Measurements from ENCODE around the gene SEBOX.

SEBOX gene

DNA sequence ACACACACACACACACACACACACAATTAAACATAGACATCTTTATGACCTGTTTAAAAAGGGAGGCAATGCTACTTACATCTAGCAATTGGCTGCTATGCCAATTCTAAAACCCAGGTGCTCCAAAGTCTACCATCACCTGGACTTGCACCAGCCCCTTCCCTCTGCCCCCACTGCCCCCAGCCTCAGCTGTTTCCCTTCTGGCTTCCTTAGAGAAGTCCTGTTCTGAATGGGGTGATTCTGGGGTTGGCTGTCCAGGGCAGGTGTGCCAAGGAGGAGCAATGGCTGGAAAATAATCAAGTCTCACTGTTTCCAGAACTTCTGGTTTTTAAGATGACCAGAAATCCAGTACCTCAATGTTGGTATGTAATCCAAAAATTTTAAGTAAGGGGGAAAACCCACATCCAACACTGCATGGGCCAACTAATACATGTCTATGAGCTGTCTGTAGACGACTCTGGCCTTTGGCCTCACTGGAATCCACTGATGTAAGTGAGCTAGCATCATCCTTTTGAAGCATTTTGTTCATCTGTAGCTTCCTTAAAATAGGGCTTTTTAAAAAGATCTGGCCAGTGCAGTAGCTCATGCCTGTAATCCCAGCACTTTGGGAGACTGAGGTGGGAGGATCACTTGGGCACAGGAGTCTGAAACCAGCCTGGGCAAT lies 31.8 kb downstream of the SEBOX start:
- in situ Hi-C loops (cut with MboI; ENCODE audit: low pct_unique_long_range_greater_than_20kb, low sequenced_read_pairs, unreplicated experiment), result no loop called here
- TF ChIP-seq, protein P1, sequence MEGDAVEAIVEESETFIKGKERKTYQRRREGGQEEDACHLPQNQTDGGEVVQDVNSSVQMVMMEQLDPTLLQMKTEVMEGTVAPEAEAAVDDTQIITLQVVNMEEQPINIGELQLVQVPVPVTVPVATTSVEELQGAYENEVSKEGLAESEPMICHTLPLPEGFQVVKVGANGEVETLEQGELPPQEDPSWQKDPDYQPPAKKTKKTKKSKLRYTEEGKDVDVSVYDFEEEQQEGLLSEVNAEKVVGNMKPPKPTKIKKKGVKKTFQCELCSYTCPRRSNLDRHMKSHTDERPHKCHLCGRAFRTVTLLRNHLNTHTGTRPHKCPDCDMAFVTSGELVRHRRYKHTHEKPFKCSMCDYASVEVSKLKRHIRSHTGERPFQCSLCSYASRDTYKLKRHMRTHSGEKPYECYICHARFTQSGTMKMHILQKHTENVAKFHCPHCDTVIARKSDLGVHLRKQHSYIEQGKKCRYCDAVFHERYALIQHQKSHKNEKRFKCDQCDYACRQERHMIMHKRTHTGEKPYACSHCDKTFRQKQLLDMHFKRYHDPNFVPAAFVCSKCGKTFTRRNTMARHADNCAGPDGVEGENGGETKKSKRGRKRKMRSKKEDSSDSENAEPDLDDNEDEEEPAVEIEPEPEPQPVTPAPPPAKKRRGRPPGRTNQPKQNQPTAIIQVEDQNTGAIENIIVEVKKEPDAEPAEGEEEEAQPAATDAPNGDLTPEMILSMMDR (IDR thresholded peaks at IDR 0.05; ENCODE audit: extremely low read depth, insufficient read depth, missing control alignments), result no peak
- DNase-seq (ENCODE audit: low spot score), result no peak

DNA sequence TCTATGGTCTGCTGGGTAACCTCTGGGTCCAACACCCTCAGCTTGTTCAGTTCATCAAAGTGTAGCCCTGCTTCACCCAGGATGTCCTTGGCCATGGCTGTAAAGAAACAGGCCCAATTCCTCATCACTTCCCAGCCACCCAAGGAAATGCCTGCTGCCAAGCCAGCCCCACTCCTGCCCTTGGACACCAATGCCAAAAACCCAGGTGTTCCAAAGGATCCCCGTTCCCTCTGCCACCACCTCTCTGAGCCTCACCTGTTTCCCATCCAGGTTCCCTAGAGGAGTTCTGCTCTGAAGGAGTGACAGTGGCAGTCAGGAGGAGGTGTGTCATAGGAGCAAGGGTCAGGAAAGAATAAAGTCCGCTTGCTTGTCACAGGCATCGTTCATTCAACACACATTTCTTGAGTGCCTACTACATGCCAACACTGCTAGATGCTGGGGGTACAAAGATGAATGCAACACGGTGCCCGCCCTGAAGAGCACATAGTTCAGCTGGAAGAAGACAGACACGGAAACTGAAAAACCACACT lies 33.0 kb downstream of the SEBOX start:
- in situ Hi-C loops (cut with MboI; ENCODE audit: low pct_unique_long_range_greater_than_20kb, low sequenced_read_pairs, unreplicated experiment), result no loop called here
- DNase-seq (ENCODE audit: low spot score), result no peak
- TF ChIP-seq, protein P1 (IDR thresholded peaks at IDR 0.05; ENCODE audit: extremely low read depth, insufficient read depth, missing control alignments), result no peak

DNA sequence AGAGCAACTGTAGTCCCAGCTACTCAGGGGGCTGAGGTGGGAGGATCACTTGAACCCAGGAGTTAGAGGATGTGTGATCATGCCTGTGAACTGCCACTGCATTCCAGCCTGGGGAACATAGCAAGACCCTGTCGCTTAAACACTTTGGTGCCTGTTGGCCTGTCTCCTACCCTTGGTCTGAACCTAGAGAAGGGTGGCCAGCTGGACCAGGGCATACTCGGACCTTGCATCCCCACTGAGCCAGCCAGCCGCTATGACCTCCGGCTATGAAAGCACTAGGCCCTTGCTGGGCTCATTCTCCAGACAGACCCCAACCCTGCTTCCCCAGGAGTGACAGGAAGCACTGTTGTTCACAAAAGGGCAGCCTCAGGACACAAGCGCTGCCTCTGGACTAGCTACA lies 34.3 kb downstream of the SEBOX start:
- in situ Hi-C loops (cut with MboI; ENCODE audit: low pct_unique_long_range_greater_than_20kb, low sequenced_read_pairs, unreplicated experiment), result no loop called here

DNA sequence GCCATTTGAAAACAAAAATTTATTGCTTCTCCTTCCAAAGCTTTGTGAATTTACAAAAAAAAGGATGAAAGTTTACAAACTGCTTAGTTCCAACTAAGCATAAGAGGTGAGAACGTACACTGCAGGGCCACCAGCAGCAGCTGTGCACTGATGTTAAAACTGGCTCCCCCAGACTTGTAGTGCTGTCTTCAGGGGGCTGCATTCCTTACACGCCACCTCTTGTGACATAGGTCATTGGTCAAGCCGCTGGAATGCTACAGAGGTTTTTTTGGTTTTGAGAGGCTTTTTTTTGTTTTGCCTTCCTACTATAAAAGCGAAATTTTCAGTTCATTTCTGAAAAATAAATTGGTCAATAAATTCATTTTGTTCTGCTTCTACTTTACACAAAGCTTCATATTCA lies 36.7 kb downstream of the SEBOX start:
- no peak for DNase-seq (ENCODE audit: low spot score)
- in situ Hi-C loops (cut with MboI; ENCODE audit: low pct_unique_long_range_greater_than_20kb, low sequenced_read_pairs, unreplicated experiment), result no loop called here
- TF ChIP-seq, protein P1 (IDR thresholded peaks at IDR 0.05; ENCODE audit: extremely low read depth, insufficient read depth, missing control alignments), result no peak

More for the DNA sequence above, 34.3 kb downstream of the SEBOX start:
- TF ChIP-seq, protein P1 (IDR thresholded peaks at IDR 0.05; ENCODE audit: extremely low read depth, insufficient read depth, missing control alignments), result no peak
- DNase-seq (ENCODE audit: low spot score), result no peak

DNA sequence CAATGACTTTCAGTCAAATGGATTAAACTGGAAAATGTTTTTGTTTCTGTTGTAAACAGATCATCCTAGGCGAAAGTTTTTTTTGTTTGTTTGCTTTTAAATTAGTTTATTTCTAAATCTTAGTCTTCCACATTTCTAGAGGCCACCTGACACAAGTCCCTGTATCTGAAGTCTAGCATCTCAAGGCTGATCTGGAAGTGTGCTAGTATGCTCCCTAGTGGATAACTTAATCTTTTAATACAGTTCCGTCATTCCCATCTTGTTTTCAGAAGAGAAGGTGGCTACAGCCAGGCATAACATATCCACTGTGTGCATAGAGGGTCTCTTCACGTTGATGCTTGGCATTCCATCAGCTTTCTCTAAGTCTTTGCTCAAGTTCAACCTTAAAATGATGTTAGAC lies 37.3 kb downstream of the SEBOX start:
- TF ChIP-seq, protein P1 (IDR thresholded peaks at IDR 0.05; ENCODE audit: extremely low read depth, insufficient read depth, missing control alignments), result no peak
- DNase-seq (ENCODE audit: low spot score), result no peak
- in situ Hi-C loops (cut with MboI; ENCODE audit: low pct_unique_long_range_greater_than_20kb, low sequenced_read_pairs, unreplicated experiment), result no loop called here

DNA sequence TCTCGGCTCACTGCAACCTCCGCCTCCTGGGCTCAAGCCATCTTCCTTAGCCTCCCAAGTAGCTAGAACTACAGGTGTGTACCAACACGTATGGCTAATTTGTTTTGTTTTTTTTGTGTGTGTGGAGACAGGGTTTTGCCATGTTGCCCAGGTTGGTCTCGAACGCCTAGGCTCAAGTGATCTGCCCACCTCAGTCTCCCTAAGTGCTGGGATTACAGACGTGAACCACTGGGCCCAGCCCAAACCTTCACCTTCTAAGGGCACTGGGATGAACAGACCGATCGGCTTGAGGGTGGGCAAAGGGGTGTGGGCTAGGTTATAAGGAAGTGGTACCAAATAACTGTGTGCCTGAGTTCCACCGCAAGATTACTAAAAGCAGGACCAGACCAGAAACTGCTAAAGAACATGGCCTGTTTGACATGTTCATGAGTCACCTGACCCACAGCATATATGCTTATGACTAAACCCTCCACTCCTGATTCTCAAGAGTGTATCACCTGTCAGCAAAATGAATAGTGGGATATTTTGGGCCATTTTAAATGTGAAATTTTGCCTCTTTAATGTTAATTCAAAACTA lies 37.9 kb downstream of the SEBOX start:
- in situ Hi-C loops (cut with MboI; ENCODE audit: low pct_unique_long_range_greater_than_20kb, low sequenced_read_pairs, unreplicated experiment), result no loop called here
- TF ChIP-seq, protein P1 (IDR thresholded peaks at IDR 0.05; ENCODE audit: extremely low read depth, insufficient read depth, missing control alignments), result no peak
- peak; percentile 47 for DNase-seq (ENCODE audit: low spot score)
